GM23338 (cell line): ENCODE results near the gene ZYX. TPM values are rescaled to one million over a fixed set of nuclear protein-coding genes. Genes with fewer than 3 reads are reported as not detected.
"Not testable (repeated sequence)": the region's sequence is repeated elsewhere in the genome, so short reads cannot be mapped to it uniquely, and the experiment has no call there.

Experiments
- ATAC-seq: fragments of 200-7000 bp; cut with Tn5 transposase; 3 replicates; pipeline ENCODE4 v1.9.1; 2020
- DNase-seq: peaks from one replicate; pipeline ENCODE4 v3.0.0-alpha.2; 2015; ENCODE audit warnings: low spot score
- H2AFZ ChIP-seq: fragments of 200-600 bp; sonication (generic); 2 replicates; pipeline ENCODE4 v1.8.0; 2016; ENCODE audit warnings: antibody characterized with exemption, mild to moderate bottlenecking, moderate library complexity
- H3F3A ChIP-seq: fragments of 200-600 bp; sonication (generic); replicated peaks from 2 replicates; pipeline ENCODE4 v1.8.0; 2017; ENCODE audit warnings: antibody characterized with exemption, mixed run types, low read depth
- H3K27ac ChIP-seq: fragments of 200-600 bp; sonication (generic); 2 replicates; pipeline ENCODE4 v1.6.1; 2016; ENCODE audit warnings: low read depth
- H3K27me3 ChIP-seq: fragments of 200-600 bp; sonication (generic); 2 replicates; pipeline ENCODE4 v1.8.0; 2016; ENCODE audit warnings: mild to moderate bottlenecking, mixed run types, moderate library complexity; ENCODE audit not compliant: insufficient read depth
- H3K36me3 ChIP-seq: fragments of 200-600 bp; sonication (generic); 2 replicates; pipeline ENCODE4 v1.8.0; 2016; ENCODE audit warnings: mild to moderate bottlenecking; ENCODE audit not compliant: insufficient read depth
- H3K4me1 ChIP-seq: fragments of 200-600 bp; sonication (generic); 2 replicates; pipeline ENCODE4 v1.8.0; 2016; ENCODE audit warnings: mild to moderate bottlenecking, moderate library complexity; ENCODE audit not compliant: insufficient read depth
- H3K4me2 ChIP-seq: fragments of 200-600 bp; sonication (generic); 2 replicates; pipeline ENCODE4 v1.7.1; 2017; ENCODE audit warnings: mixed run types
- H3K4me3 ChIP-seq: fragments of 200-600 bp; sonication (generic); 2 replicates; pipeline ENCODE4 v1.6.1; 2016; ENCODE audit warnings: mixed run types
- H3K79me2 ChIP-seq: fragments of 200-600 bp; sonication (generic); replicated peaks from 2 replicates; pipeline ENCODE4 v1.8.0; 2017; ENCODE audit warnings: mild to moderate bottlenecking; ENCODE audit not compliant: insufficient read depth
- H3K9me2 ChIP-seq: fragments of 200-600 bp; sonication (generic); 2 replicates; pipeline ENCODE4 v1.8.0; 2017; ENCODE audit not compliant: insufficient read depth
- H4K20me1 ChIP-seq: fragments of 200-600 bp; sonication (generic); replicated peaks from 2 replicates; pipeline ENCODE4 v1.8.0; 2017; ENCODE audit warnings: mild to moderate bottlenecking; ENCODE audit not compliant: insufficient read depth
- H3K27ac Mint-ChIP-seq: 2 replicates; pipeline ENCODE4 v1.8.0; 2020; ENCODE audit warnings: inconsistent platforms, mild to moderate bottlenecking, moderate library complexity, mixed read lengths
- H3K27me3 Mint-ChIP-seq: 3 replicates; pipeline ENCODE4 v1.8.0; 2022; ENCODE audit warnings: low read depth, mild to moderate bottlenecking, moderate library complexity, mixed read lengths, inconsistent platforms; ENCODE audit not compliant: insufficient read depth, poor library complexity
- H3K36me3 Mint-ChIP-seq: 3 replicates; pipeline ENCODE4 v1.8.0; 2021; ENCODE audit warnings: low read depth, mild to moderate bottlenecking, inconsistent platforms, moderate library complexity, mixed read lengths
- H3K4me1 Mint-ChIP-seq: 3 replicates; pipeline ENCODE4 v1.8.0; 2020; ENCODE audit warnings: mild to moderate bottlenecking, inconsistent platforms, mixed read lengths
- H3K4me3 Mint-ChIP-seq: 3 replicates; pipeline ENCODE4 v1.8.0; 2021; ENCODE audit warnings: moderate library complexity, mild to moderate bottlenecking, inconsistent platforms, mixed read lengths
- H3K9me3 Mint-ChIP-seq: 3 replicates; pipeline ENCODE4 v1.8.0; 2020; ENCODE audit warnings: moderate library complexity, mild to moderate bottlenecking, inconsistent platforms, mixed read lengths
- CTCF ChIP-seq, 2 experiments: fragments of 200-600 bp in 1 of 2; sonication (generic) in 1 of 2; conservative IDR thresholded peaks; 2 replicates each; pipeline versions ENCODE4 v1.5.1 to v1.6.1; 2016 to 2017; ENCODE audit warnings: antibody characterized with exemption in 2 of 2, low read depth in 2 of 2, mild to moderate bottlenecking in 2 of 2, moderate library complexity in 1 of 2
- EZH2phosphoT487 ChIP-seq: fragments of 200-600 bp; sonication (generic); IDR thresholded peaks from one replicate; pipeline ENCODE4 v1.8.1; 2018; ENCODE audit warnings: antibody characterized with exemption; ENCODE audit not compliant: unreplicated experiment
- JUNB ChIP-seq: IDR thresholded peaks from one replicate; pipeline ENCODE4 v1.6.1; 2016; ENCODE audit warnings: antibody characterized with exemption; ENCODE audit not compliant: unreplicated experiment
- REST ChIP-seq: IDR thresholded peaks from one replicate; pipeline ENCODE4 v1.6.1; 2018; ENCODE audit warnings: antibody characterized with exemption; ENCODE audit not compliant: unreplicated experiment
- polyA plus RNA-seq: library from polyadenylated mRNA; unstranded; fragments of >200 nt; fragmentation: Nextera tagmentation; extraction: Ambion mirVana; gene quantifications from 2 replicates; pipeline ENCODE4 v1.2.1, GENCODE V29; 2016
- total RNA-seq: library from RNA; depleted of rRNA; stranded (reverse); fragments of >200 nt; shearing (Covaris generic); gene quantifications from 2 replicates; pipeline ENCODE4 v1.2.3, GENCODE V29; 2014

The ZYX gene
- total and polyA plus RNA-seq, 2 experiments from 2014 or later: 111 to 141 TPM

GRCh38 chr7:143422033-143422432, 40.9 kb downstream of the ZYX start (continued):
- no peak for TF ChIP-seq CTCF (conservative IDR thresholded peaks at IDR 0.05; ENCODE audit: low read depth in 2 of 2)
- no peak for TF ChIP-seq EZH2phosphoT487
- TF ChIP-seq REST: no peak
- TF ChIP-seq JUNB: no peak

- not testable (repeated sequence) for H3K27ac ChIP-seq, H3F3A ChIP-seq, H3K27me3 Mint-ChIP-seq, H3K4me3 Mint-ChIP-seq, H3K4me1 Mint-ChIP-seq, ATAC-seq, H3K4me2 ChIP-seq, H3K27me3 ChIP-seq, H3K4me3 ChIP-seq, H3K27ac Mint-ChIP-seq, H3K9me2 ChIP-seq, DNase-seq, H3K36me3 ChIP-seq, H3K79me2 ChIP-seq, H2AFZ ChIP-seq, H3K4me1 ChIP-seq, H4K20me1 ChIP-seq
- H3K9me3 Mint-ChIP-seq: peaks cover 34% of the 10 kb centered on the region
- peaks cover 47% of the 10 kb centered on the region for H3K36me3 Mint-ChIP-seq
Observed at GRCh38 chr7:143424476-143424875, 43.3 kb downstream of the ZYX start.

- Histone ChIP-seq H2AFZ (no peak overlapping the region), H3K27me3 (no peaks in the 10 kb centered on the region), H3K9me2 (no peaks in the 10 kb centered on the region), H3K27ac (no peak overlapping the region), H3F3A (no peaks in the 10 kb centered on the region), H3K4me1 (no peaks in the 10 kb centered on the region), H3K79me2 (no peaks in the 10 kb centered on the region), H3K36me3 (no peaks in the 10 kb centered on the region), H3K4me2 (no peak overlapping the region), H3K4me3 (no peak overlapping the region), H4K20me1 (no peaks in the 10 kb centered on the region)
- no peak overlapping the region for H3K27ac Mint-ChIP-seq
- no peaks in the 10 kb centered on the region for H3K4me1 Mint-ChIP-seq
- H3K36me3 Mint-ChIP-seq: peaks cover 26% of the 10 kb centered on the region
- H3K27me3 Mint-ChIP-seq: peaks cover 5% of the 10 kb centered on the region
- peaks cover 18% of the 10 kb centered on the region for H3K9me3 Mint-ChIP-seq
- DNase-seq: no peak
- no peak overlapping the region for H3K4me3 Mint-ChIP-seq
- no peak for ATAC-seq
- TF ChIP-seq REST: no peak
Observed at GRCh38 chr7:143426479-143427142, 45.5 kb downstream of the ZYX start.
